ENCODE measurements around the gene SPATA2L.

GRCh38 chr16:89709166-89709565, 7.7 kb upstream of the SPATA2L start:
- TF ChIP-seq CTCF (conservative IDR thresholded peaks at IDR 0.05 in 1 of 2, IDR thresholded peaks at IDR 0.05 in 1 of 2; ENCODE audit: extremely low read depth in 1 of 2, insufficient read depth in 1 of 2, low read depth in 1 of 2, low read length in 2 of 2) (no peak), EZH2 (IDR thresholded peaks at IDR 0.05; ENCODE audit: borderline replicate concordance, low read length) (no peak)
